Psoas muscle (tissue), 8 donors: ENCODE data around the gene SLC25A28. TPM values are rescaled to one million over a fixed set of nuclear protein-coding genes. Genes with fewer than 3 reads are reported as not detected.

ENCODE experiments used
- ATAC-seq, 4 donors: fragments of 200-7000 bp; cut with Tn5 transposase; one replicate each; pipeline ENCODE4 v1.9.1; 2020; ENCODE audit warnings: moderate library complexity in 3 of 4, mild to moderate bottlenecking in 2 of 4
- DNase-seq, 2 donors: peaks; one replicate each; pipeline ENCODE4 v3.0.0-alpha.2; 2020
- H3K27ac ChIP-seq: fragments of 200-600 bp; one replicate; pipeline ENCODE4 v1.8.0; 2022
- H3K27me3 ChIP-seq, 3 donors: fragments of 200-600 bp in 1 of 3; one replicate each; pipeline versions ENCODE4 v1.6.1 to v1.8.0; 2013 to 2022; ENCODE audit warnings: low read length in 2 of 3, mild to moderate bottlenecking in 2 of 3, moderate library complexity in 1 of 3; ENCODE audit not compliant: insufficient read depth in 3 of 3
- H3K36me3 ChIP-seq, 2 donors: fragments of 200-600 bp in 1 of 2; one replicate each; pipeline versions ENCODE4 v1.6.1 to v1.8.0; 2013 to 2022; ENCODE audit warnings: low read depth in 1 of 2, mild to moderate bottlenecking in 1 of 2, moderate library complexity in 1 of 2; ENCODE audit not compliant: insufficient read depth in 1 of 2
- H3K4me1 ChIP-seq: fragments of 200-600 bp; one replicate; pipeline ENCODE4 v1.8.0; 2022
- H3K4me3 ChIP-seq: fragments of 200-600 bp; one replicate; pipeline ENCODE4 v1.8.0; 2022; ENCODE audit warnings: mild to moderate bottlenecking
- H3K9me3 ChIP-seq: fragments of 200-600 bp; one replicate; pipeline ENCODE4 v1.8.0; 2022
- CTCF ChIP-seq: fragments of 200-600 bp; IDR thresholded peaks from one replicate; pipeline ENCODE4 v1.8.0; 2022; ENCODE audit warnings: antibody characterized with exemption
- WGBS, 3 donors: extraction: QIAGEN DNeasy Blood & Tissue Kit; methylation state at CpG; one replicate each; pipeline versions ENCODE4 v1.1.6 to v1.1.7; 2013; 5-methylcytosine and 5-hydroxymethylcytosine counted together
- intact Hi-C, 2 donors: fragments of 100-400 bp; cut with DNase I; formaldehyde crosslinking; loops; one replicate each; pipeline versions ENCODE4 v1.11.0 to v1.14.2; 2022
- polyA plus RNA-seq, 3 donors: library from polyadenylated mRNA; stranded (reverse); fragments of 200-250 nt; gene quantifications; one replicate each; pipeline ENCODE4 v1.2.3, GENCODE V29; 2013
- total RNA-seq, 4 donors: library from RNA; stranded (reverse); fragmentation: NEBNext Ultra II Directional in 2 of 4; extraction: Animal tissue kit (Norgen Biotek cat#: 25700) in 2 of 4; gene quantifications; one replicate each; pipeline versions ENCODE4 v1.2.1 to v1.2.4, GENCODE V29; 2021 to 2023
- donor health status: healthy with polysubstance abuse.
- donor health status: DM: no; HTN: no; CAD: no; lungs with moderate emphysema.
- donor health status: Bipolar disorder and iron deficiency.
- donor health status: healthy.
- donor health status: DM: yes; HTN: yes; CAD: no.
- donor health status: DM: no; HTN: no; CAD: no.
- donor health status: DM: no; HTN: no; CAD: no.
- donor health status: DM: yes; HTN: yes; CAD: no.

The SLC25A28 gene
- total and polyA plus RNA-seq, 7 donors = 30.6 to 69.8 (median 61.6) TPM

- Histone ChIP-seq H3K36me3 (no peaks in the 10 kb centered on the region), H3K4me1 (no peaks in the 10 kb centered on the region), H3K4me3 (no peak overlapping the region), H3K27ac (no peak overlapping the region), H3K9me3 (no peaks in the 10 kb centered on the region), H3K27me3 (no peaks in the 10 kb centered on the region)
- no peak for ATAC-seq
- no peak for TF ChIP-seq CTCF
- DNase-seq = no peak
- WGBS, 3 donors = 74 to 79% (median 77%) methylated on average over 6 of the region's 6 CpGs
- intact Hi-C loops = no loop called here
These were observed 37.9 kb downstream of the SLC25A28 start for GRCh38 chr10:99582255-99582770.

- no peaks in the 10 kb centered on the region for H3K9me3 ChIP-seq
- no peaks in the 10 kb centered on the region for H3K36me3 ChIP-seq
- no peak for TF ChIP-seq CTCF
- no peak for ATAC-seq
- H3K27me3 ChIP-seq = no peaks in the 10 kb centered on the region
- no peak for DNase-seq
- no peaks in the 10 kb centered on the region for H3K4me1 ChIP-seq
- H3K4me3 ChIP-seq = no peak overlapping the region
- no peak overlapping the region for H3K27ac ChIP-seq
- intact Hi-C loops = no loop called here
- WGBS, 3 donors = 57 to 71% (median 65%) methylated on average over 1 of the region's 1 CpG
These were observed 40.3 kb downstream of the SLC25A28 start for GRCh38 chr10:99579971-99580370.

- no peak overlapping the region for H3K27ac ChIP-seq
- DNase-seq = no peak
- intact Hi-C loops = no loop called here
- peaks cover 0 to 4% (median 0%) of the 10 kb centered on the region in 3 donors for H3K27me3 ChIP-seq
- H3K36me3 ChIP-seq = no peaks in the 10 kb centered on the region
- H3K4me1 ChIP-seq = no peaks in the 10 kb centered on the region
- no peak overlapping the region for H3K4me3 ChIP-seq
- H3K9me3 ChIP-seq = no peaks in the 10 kb centered on the region
- WGBS, 3 donors = 64 to 67% (median 65%) methylated on average over 5 of the region's 5 CpGs
- no peak for TF ChIP-seq CTCF
- ATAC-seq = no peak
These were observed 46.4 kb downstream of the SLC25A28 start for GRCh38 chr10:99573790-99574189.

- H3K27ac ChIP-seq = no peak overlapping the region
- no peak for TF ChIP-seq CTCF
- peaks cover 0 to 12% (median 0%) of the 10 kb centered on the region in 3 donors for H3K27me3 ChIP-seq
- intact Hi-C loops = no loop called here
- ATAC-seq (no peak), DNase-seq (no peak)
- H3K9me3 ChIP-seq = no peaks in the 10 kb centered on the region
- no peak overlapping the region for H3K4me3 ChIP-seq
- 61 to 74% (median 67%) methylated on average over 1 of the region's 1 CpG for WGBS, 3 donors
- H3K36me3 ChIP-seq = no peaks in the 10 kb centered on the region
- no peaks in the 10 kb centered on the region for H3K4me1 ChIP-seq
These were observed 48.4 kb downstream of the SLC25A28 start for GRCh38 chr10:99571816-99572215.

- no peaks in the 10 kb centered on the region for H3K36me3 ChIP-seq
- intact Hi-C loops = no loop called here
- peaks cover 0 to 12% (median 0%) of the 10 kb centered on the region in 3 donors for H3K27me3 ChIP-seq
- TF ChIP-seq CTCF = no peak
- no peak for DNase-seq
- no peak for ATAC-seq
- H3K4me3 ChIP-seq = no peak overlapping the region
- no peaks in the 10 kb centered on the region for H3K4me1 ChIP-seq
- H3K27ac ChIP-seq = no peak overlapping the region
- no peaks in the 10 kb centered on the region for H3K9me3 ChIP-seq
These were observed 50.3 kb downstream of the SLC25A28 start for GRCh38 chr10:99569961-99570360.
